Measurements from ENCODE around the gene BLCAP. TPM values are rescaled to one million over a fixed set of nuclear protein-coding genes. Genes with fewer than 3 reads are reported as not detected.

Gene BLCAP
- total RNA-seq, 3 donors from 2014 or later (not counting 1 experiment from before 2014, with no cell fraction given): 60.4 to 80.1 (median 77.9) TPM

DNA sequence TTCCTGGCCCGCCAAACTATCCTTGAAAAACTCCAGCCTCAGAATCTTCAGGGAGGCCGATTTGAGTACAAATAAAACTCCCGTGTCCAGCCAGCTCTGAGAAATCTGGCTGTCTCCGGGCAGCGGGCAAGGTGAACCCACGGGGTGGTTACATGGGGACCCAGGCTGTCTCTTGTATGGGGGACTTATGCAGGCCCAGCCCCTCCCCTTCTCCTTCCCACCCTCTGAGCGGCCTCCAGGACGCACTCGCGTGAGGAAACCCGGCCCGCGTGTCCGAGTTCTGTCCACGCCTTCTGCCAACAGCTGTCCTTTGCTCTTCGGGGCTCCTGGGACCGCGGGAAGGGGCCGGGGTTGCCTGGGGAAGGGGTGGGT lies 36.3 kb upstream of the BLCAP start:
- DNase-seq (no peak), ATAC-seq (no peak)
- H3K36me3 ChIP-seq (ENCODE audit: control insufficient read depth, insufficient read depth, low read length): no peaks in the 10 kb centered on the region
- intact Hi-C loops (cut with micrococcal nuclease): loop anchor here (1.0 to 2.0 kb wide), 2 partner anchors 428 to 657 kb away; no protein-coding TSS in a partner anchor
- TF ChIP-seq, protein P1, sequence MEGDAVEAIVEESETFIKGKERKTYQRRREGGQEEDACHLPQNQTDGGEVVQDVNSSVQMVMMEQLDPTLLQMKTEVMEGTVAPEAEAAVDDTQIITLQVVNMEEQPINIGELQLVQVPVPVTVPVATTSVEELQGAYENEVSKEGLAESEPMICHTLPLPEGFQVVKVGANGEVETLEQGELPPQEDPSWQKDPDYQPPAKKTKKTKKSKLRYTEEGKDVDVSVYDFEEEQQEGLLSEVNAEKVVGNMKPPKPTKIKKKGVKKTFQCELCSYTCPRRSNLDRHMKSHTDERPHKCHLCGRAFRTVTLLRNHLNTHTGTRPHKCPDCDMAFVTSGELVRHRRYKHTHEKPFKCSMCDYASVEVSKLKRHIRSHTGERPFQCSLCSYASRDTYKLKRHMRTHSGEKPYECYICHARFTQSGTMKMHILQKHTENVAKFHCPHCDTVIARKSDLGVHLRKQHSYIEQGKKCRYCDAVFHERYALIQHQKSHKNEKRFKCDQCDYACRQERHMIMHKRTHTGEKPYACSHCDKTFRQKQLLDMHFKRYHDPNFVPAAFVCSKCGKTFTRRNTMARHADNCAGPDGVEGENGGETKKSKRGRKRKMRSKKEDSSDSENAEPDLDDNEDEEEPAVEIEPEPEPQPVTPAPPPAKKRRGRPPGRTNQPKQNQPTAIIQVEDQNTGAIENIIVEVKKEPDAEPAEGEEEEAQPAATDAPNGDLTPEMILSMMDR (IDR thresholded peaks at IDR 0.05): no peak
- Mint-ChIP-seq H3K27me3 (ENCODE audit: low read depth in 2 of 2) (peaks cover 21 to 42% of the 10 kb centered on the region in 2 donors), H3K4me1 (no peaks in the 10 kb centered on the region), H3K36me3 (no peaks in the 10 kb centered on the region), H3K27ac (no peak overlapping the region), H3K4me3 (no peak overlapping the region), H3K9me3 (no peaks in the 10 kb centered on the region)
- H3K9me3 ChIP-seq (ENCODE audit: control insufficient read depth, insufficient read depth, low read length): no peaks in the 10 kb centered on the region
- H3K4me1 ChIP-seq (ENCODE audit: control insufficient read depth, insufficient read depth, low read length): peaks cover 6% of the 10 kb centered on the region
- H3K27ac ChIP-seq (ENCODE audit: low read length): no peak overlapping the region
- peaks cover 21% of the 10 kb centered on the region for H3K27me3 ChIP-seq (ENCODE audit: control insufficient read depth, insufficient read depth, low read length)
- H3K4me3 ChIP-seq (ENCODE audit: low read length): no peak overlapping the region
- WGBS (ENCODE audit: insufficient coverage): 48% methylated on average over 19 of the region's 19 CpGs

DNA sequence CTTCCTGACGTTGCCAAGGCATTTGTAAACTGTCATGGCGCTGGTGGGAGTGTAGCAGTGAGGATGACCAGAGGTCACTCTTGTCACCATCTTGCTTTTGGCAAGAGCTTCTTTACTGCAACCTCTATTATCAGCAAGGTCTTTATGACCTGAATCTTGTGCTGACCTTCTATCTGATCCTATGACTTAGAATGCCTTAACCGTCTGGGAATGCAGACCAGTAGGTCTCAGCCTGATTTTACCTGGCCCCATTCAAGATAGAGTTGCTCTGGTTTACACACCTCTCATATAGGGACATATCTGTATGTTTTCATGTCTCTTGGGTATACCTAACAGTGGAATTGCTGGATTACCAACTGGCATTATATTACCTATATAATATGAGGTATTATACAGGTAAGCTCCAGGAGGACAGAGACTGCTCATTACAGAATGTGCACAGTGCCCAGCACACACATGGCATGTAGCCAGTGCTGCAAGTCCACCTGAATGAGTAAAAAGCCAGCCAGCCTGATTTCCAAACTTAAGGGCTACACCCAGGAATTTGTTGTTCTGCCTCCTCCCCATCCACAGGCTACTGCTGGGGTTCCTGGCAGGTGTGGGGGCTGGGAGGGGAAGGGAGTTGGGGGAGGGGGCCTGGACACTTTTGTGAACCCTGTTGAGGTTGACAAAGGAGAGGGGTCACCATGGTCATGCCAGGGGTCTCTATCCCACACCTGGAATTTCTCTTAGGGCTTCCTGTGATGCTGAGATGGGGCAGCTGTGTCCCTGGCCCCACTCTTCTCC lies 35.2 kb upstream of the BLCAP start:
- TF ChIP-seq, protein P1 (IDR thresholded peaks at IDR 0.05): no peak
- no peaks in the 10 kb centered on the region for H3K4me1 Mint-ChIP-seq
- WGBS (ENCODE audit: insufficient coverage): 77% methylated on average over 3 of the region's 3 CpGs
- H3K4me1 ChIP-seq (ENCODE audit: control insufficient read depth, insufficient read depth, low read length): peaks cover 6% of the 10 kb centered on the region
- H3K9me3 Mint-ChIP-seq: no peaks in the 10 kb centered on the region
- H3K27ac ChIP-seq (ENCODE audit: low read length): no peak overlapping the region
- peaks cover 21% of the 10 kb centered on the region for H3K27me3 ChIP-seq (ENCODE audit: control insufficient read depth, insufficient read depth, low read length)
- H3K4me3 Mint-ChIP-seq: no peak overlapping the region
- H3K36me3 Mint-ChIP-seq: no peaks in the 10 kb centered on the region
- H3K36me3 ChIP-seq (ENCODE audit: control insufficient read depth, insufficient read depth, low read length): no peaks in the 10 kb centered on the region
- DNase-seq (no peak), ATAC-seq (no peak)
- H3K4me3 ChIP-seq (ENCODE audit: low read length): no peak overlapping the region
- no peaks in the 10 kb centered on the region for H3K9me3 ChIP-seq (ENCODE audit: control insufficient read depth, insufficient read depth, low read length)
- no peak overlapping the region for H3K27ac Mint-ChIP-seq
- H3K27me3 Mint-ChIP-seq (ENCODE audit: low read depth in 2 of 2): peaks cover 17 to 31% of the 10 kb centered on the region in 2 donors
- intact Hi-C loops (cut with micrococcal nuclease): no loop called here

DNA sequence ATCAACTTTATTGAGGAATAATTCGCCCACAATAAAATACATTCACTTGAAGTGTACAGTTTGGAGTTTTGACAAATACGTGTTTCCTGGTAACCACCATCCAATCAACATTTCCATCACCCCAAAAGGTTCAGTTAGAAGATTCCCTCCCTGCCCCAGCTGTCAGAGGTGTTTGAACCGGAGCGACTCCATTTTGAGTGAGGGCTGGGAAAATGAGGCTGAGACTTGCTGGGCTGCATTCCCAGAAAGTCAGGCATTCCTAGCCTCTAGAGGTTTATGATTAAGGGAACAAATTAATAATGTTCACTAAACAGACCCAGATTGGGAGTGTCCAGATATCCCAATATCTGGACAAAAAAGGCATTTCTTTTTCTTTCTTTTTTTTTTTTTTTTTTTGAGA lies 33.0 kb upstream of the BLCAP start:
- H3K36me3 ChIP-seq (ENCODE audit: control insufficient read depth, insufficient read depth, low read length): no peaks in the 10 kb centered on the region
- H3K4me1 Mint-ChIP-seq: no peaks in the 10 kb centered on the region
- H3K9me3 Mint-ChIP-seq: no peaks in the 10 kb centered on the region
- H3K27me3 Mint-ChIP-seq (ENCODE audit: low read depth in 2 of 2): peaks cover 20 to 24% of the 10 kb centered on the region in 2 donors
- intact Hi-C loops (cut with micrococcal nuclease): no loop called here
- ATAC-seq (no peak), DNase-seq (no peak)
- no peaks in the 10 kb centered on the region for H3K36me3 Mint-ChIP-seq
- H3K27me3 ChIP-seq (ENCODE audit: control insufficient read depth, insufficient read depth, low read length): peaks cover 16% of the 10 kb centered on the region
- WGBS (ENCODE audit: insufficient coverage): 80% methylated on average over 3 of the region's 4 CpGs
- no peak overlapping the region for H3K4me3 Mint-ChIP-seq
- peaks cover 6% of the 10 kb centered on the region for H3K4me1 ChIP-seq (ENCODE audit: control insufficient read depth, insufficient read depth, low read length)
- H3K9me3 ChIP-seq (ENCODE audit: control insufficient read depth, insufficient read depth, low read length): no peaks in the 10 kb centered on the region
- H3K27ac Mint-ChIP-seq: no peak overlapping the region
- no peak overlapping the region for H3K4me3 ChIP-seq (ENCODE audit: low read length)
- no peak overlapping the region for H3K27ac ChIP-seq (ENCODE audit: low read length)
- TF ChIP-seq, protein P1 (IDR thresholded peaks at IDR 0.05): no peak

All from natural killer cell (primary cell).